Measurements from ENCODE around the gene FKBP14.

Gene FKBP14

GRCh38 chr7:29976266-29976665 is 50.2 kb downstream of the FKBP14 start:
- no peak overlapping the region for H3K4me3 ChIP-seq (ENCODE audit: low read depth, low read length)
- no peak for TF ChIP-seq CTCF (IDR thresholded peaks at IDR 0.05; ENCODE audit: low read depth, low read length)
- in situ Hi-C loops (cut with HindIII; ENCODE audit: low sequenced_read_pairs) = no loop called here
- DNase-seq (ENCODE audit: low read depth, low spot score) = no peak

- in situ Hi-C loops (cut with HindIII; ENCODE audit: low sequenced_read_pairs) = no loop called here
- no peak for TF ChIP-seq CTCF (IDR thresholded peaks at IDR 0.05; ENCODE audit: low read depth, low read length)
- no peak overlapping the region for H3K4me3 ChIP-seq (ENCODE audit: low read depth, low read length)
- no peak for DNase-seq (ENCODE audit: low read depth, low spot score)
Observed at GRCh38 chr7:29975561-29975960, 50.9 kb downstream of the FKBP14 start.

- in situ Hi-C loops (cut with HindIII; ENCODE audit: low sequenced_read_pairs) = no loop called here
- no peak for TF ChIP-seq CTCF (IDR thresholded peaks at IDR 0.05; ENCODE audit: low read depth, low read length)
- H3K4me3 ChIP-seq (ENCODE audit: low read depth, low read length) = no peak overlapping the region
- no peak for DNase-seq (ENCODE audit: low read depth, low spot score)
Observed at GRCh38 chr7:29974286-29974685, 52.2 kb downstream of the FKBP14 start.

- no peak for TF ChIP-seq CTCF (IDR thresholded peaks at IDR 0.05; ENCODE audit: low read depth, low read length)
- in situ Hi-C loops (cut with HindIII; ENCODE audit: low sequenced_read_pairs) = no loop called here
- no peak overlapping the region for H3K4me3 ChIP-seq (ENCODE audit: low read depth, low read length)
- no peak for DNase-seq (ENCODE audit: low read depth, low spot score)
Observed at GRCh38 chr7:29972315-29972669, 54.2 kb downstream of the FKBP14 start.

- in situ Hi-C loops (cut with HindIII; ENCODE audit: low sequenced_read_pairs) = no loop called here
- no peak for DNase-seq (ENCODE audit: low read depth, low spot score)
- TF ChIP-seq CTCF (IDR thresholded peaks at IDR 0.05; ENCODE audit: low read depth, low read length) = no peak
- no peak overlapping the region for H3K4me3 ChIP-seq (ENCODE audit: low read depth, low read length)
Observed at GRCh38 chr7:29971566-29972314, 54.8 kb downstream of the FKBP14 start.

GRCh38 chr7:29970158-29970557 is 56.3 kb downstream of the FKBP14 start:
- no peak for DNase-seq (ENCODE audit: low read depth, low spot score)
- in situ Hi-C loops (cut with HindIII; ENCODE audit: low sequenced_read_pairs) = no loop called here
- no peak for TF ChIP-seq CTCF (IDR thresholded peaks at IDR 0.05; ENCODE audit: low read depth, low read length)
- H3K4me3 ChIP-seq (ENCODE audit: low read depth, low read length) = no peak overlapping the region

Measured in astrocyte of the spinal cord (primary cell).